Effector memory CD8-positive, alpha-beta T cell (primary cell): ENCODE data around the gene WFDC6.

ENCODE experiments used
- ATAC-seq: fragments of 150-1000 bp; cut with Tn5 transposase; replicated peaks from 2 replicates; pipeline ENCODE4 v1.10.0; 2021; ENCODE audit warnings: mild to moderate bottlenecking, moderate library complexity
- DNase-seq, 3 experiments: peaks; one replicate each; pipeline ENCODE4 v3.0.0; 2021
- H3K27ac Mint-ChIP-seq, 2 donors: one replicate each; pipeline ENCODE4 v1.8.0; 2022; ENCODE audit warnings: mild to moderate bottlenecking in 2 of 2, mixed read lengths in 2 of 2, moderate library complexity in 2 of 2
- H3K27me3 Mint-ChIP-seq, 2 donors: one replicate each; pipeline ENCODE4 v1.8.0; 2022; ENCODE audit warnings: mixed read lengths in 2 of 2
- H3K36me3 Mint-ChIP-seq: one replicate; pipeline ENCODE4 v1.8.0; 2022; ENCODE audit warnings: mild to moderate bottlenecking, moderate library complexity, mixed read lengths; ENCODE audit not compliant: insufficient read depth
- H3K4me1 Mint-ChIP-seq, 2 donors: one replicate each; pipeline ENCODE4 v1.8.0; 2022; ENCODE audit warnings: low read depth in 2 of 2, mixed read lengths in 2 of 2
- H3K4me3 Mint-ChIP-seq, 2 donors: one replicate each; pipeline ENCODE4 v1.8.0; 2022; ENCODE audit warnings: mild to moderate bottlenecking in 2 of 2, mixed read lengths in 2 of 2, moderate library complexity in 2 of 2
- H3K9me3 Mint-ChIP-seq, 2 donors: one replicate each; pipeline ENCODE4 v1.8.0; 2022; ENCODE audit warnings: mixed read lengths in 2 of 2

Gene WFDC6

DNA sequence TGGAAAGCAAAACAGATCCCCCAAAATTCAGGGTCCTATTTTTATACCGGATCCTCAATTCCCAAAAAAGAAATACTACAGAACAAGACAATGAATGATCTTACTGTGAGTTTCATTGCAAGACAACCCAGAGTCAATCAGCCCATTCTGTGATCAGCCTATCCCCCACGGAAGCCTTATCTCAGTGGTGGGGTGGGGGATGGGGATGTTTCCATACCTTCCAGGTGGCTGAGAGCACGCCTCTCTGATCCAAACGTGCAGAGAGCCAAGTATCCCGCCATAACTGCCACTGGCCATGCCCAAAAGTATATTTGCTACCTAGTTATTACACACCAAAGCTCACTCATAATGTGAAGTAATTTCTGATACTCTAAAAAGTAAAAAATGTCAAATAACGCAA lies 54.6 kb downstream of the WFDC6 start:
- Mint-ChIP-seq H3K4me3 (no peak overlapping the region), H3K27me3 (peaks cover 59 to 68% of the 10 kb centered on the region in 2 donors), H3K4me1 (no peaks in the 10 kb centered on the region), H3K27ac (no peak overlapping the region), H3K36me3 (no peaks in the 10 kb centered on the region), H3K9me3 (no peaks in the 10 kb centered on the region)
- DNase-seq (no peak), ATAC-seq (no peak)
